AG09319 (cell line): ENCODE measurements around the gene GPR17.

Source experiments
- DNase-seq: peaks from one replicate; pipeline ENCODE4 v3.0.0-alpha.2; 2010; ENCODE audit warnings: low read depth; ENCODE audit errors: extremely low read depth
- TF ChIP-seq, protein P1 (sequence below): IDR thresholded peaks from 2 replicates; pipeline ENCODE4 v1.5.1; 2011; ENCODE audit warnings: low read depth, mild to moderate bottlenecking, inconsistent platforms, low read length, moderate library complexity

Gene GPR17

DNA sequence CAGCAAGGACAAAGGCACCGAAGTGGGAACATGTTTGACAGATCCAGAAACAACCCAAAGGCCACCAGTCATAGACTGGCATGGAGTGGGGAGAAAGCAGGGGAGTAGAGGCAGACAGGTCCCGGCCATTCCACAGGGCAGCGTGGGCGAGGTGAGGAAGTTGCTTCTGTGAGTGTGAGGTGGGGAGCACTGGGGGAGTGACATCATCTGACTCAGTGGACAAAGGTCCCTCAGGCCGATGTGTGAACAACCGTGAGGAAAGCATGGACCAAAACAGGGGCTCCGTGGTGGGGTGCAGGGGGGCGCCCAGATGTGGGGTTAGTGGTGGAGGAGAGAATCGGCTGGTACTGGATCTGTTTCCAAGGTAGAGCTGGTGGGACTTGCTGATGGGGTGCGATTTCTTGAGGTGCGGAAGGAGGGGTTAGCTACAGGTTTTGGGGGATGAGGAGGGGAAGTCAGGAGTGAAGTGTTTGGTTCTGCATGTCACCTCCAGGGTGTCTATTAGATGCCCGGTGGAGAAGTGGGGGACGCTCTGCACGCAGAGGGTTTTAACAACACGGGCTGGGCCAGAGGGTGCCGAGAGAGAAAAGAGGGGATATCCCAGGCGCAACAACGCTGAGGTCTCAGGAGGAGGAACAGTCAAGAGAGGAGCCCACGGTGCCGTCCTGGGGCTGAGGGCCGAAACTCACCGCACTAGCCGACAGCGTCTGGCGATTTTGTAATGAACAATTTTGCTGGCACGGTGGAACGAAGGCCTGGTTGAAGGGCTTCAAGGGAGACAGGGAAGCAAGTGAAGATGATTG lies 52.8 kb downstream of the GPR17 start:
- TF ChIP-seq, protein P1, sequence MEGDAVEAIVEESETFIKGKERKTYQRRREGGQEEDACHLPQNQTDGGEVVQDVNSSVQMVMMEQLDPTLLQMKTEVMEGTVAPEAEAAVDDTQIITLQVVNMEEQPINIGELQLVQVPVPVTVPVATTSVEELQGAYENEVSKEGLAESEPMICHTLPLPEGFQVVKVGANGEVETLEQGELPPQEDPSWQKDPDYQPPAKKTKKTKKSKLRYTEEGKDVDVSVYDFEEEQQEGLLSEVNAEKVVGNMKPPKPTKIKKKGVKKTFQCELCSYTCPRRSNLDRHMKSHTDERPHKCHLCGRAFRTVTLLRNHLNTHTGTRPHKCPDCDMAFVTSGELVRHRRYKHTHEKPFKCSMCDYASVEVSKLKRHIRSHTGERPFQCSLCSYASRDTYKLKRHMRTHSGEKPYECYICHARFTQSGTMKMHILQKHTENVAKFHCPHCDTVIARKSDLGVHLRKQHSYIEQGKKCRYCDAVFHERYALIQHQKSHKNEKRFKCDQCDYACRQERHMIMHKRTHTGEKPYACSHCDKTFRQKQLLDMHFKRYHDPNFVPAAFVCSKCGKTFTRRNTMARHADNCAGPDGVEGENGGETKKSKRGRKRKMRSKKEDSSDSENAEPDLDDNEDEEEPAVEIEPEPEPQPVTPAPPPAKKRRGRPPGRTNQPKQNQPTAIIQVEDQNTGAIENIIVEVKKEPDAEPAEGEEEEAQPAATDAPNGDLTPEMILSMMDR, result no peak
- no peak for DNase-seq

DNA sequence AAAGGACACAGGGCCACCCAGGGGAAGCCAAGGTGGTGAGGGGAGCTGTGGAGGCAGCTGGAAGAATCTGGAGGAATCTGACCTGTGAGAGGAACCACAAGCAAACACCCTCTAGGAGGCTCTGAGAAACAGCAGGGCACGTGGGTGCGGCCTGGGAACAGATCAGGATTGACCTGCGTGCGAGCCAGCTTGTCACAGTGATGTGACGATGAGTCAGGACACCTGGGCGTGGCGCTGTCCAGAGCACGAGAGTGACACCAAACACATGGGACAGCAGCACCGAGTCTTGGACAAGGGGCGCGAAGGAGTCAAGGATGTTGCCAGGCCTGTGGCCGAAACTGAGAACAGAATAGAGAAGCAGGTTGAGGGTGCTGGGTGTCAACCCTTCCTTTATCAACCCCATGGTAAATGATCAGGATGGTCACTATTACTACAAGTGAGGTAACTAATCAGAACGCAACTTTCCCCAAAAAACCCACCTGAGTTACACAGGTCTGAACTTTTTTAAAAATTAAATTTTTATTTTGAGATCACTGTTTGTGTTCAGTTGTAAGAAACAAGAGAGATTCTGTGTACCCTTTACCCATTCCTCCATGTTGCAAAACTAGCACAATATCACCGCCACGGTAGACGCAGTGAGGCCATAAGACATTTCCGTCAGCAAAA lies 54.7 kb downstream of the GPR17 start:
- TF ChIP-seq, protein P1, result no peak
- DNase-seq, result no peak

DNA sequence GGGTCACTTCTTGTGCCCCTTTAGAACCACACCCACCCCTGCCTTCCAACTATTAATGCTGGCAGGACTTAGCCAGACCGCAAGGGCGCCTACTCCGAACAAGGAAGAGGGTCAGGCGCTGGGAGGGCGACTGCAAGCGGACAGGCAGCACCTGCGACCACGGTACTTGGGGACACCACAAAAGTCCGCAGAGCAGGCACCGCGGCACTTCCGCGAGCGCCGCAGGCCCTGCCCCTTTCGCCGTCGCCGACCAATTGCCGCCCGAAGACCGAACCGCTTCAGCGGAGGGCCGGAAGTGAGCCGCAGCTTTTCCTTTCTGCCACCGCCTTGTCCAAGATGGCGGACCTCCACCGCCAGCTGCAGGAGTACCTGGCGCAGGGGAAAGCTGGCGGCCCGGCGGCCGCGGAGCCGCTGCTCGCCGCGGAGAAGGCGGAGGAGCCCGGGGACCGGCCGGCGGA lies 55.3 kb downstream of the GPR17 start, which contains the start of gene SFT2D3:
Gene SFT2D3 (plus strand): TSS at position 305 of the 458 bp plus-strand sequence. CDS start 32 bp downstream, at position 337.
- DNase-seq, result peak; percentile 70
- TF ChIP-seq, protein P1, result no peak

DNA sequence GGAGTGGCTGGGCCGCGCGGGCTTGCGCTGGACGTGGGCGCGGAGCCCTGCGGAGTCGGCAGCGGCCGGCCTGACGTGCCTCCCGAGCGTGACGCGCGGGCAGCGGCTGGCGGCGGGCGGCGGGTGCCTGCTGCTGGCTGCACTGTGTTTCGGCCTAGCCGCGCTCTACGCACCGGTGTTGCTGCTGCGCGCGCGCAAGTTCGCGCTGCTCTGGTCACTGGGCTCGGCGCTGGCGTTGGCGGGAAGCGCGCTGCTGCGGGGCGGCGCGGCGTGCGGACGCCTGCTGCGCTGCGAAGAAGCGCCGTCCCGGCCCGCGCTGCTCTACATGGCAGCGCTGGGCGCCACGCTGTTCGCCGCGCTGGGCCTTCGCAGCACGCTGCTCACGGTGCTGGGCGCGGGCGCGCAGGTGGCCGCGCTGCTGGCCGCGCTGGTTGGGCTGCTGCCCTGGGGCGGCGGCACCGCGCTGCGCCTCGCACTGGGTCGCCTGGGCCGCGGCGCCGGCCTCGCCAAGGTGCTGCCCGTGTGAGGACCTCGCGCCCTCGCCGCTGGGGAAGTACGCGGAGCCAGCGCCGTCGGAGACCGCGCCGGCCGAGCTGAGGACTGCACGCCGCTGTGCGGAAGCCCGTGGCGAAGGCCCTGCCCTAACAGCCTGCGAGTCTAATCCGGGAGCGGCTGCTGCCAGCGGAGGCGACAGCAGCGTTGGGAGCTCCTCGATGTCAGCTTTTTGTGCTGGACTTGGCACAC lies 55.9 kb downstream of the GPR17 start:
- TF ChIP-seq, protein P1, result no peak; the same call in 1 of the 2 replicates
- DNase-seq, result peak; percentile 36
